K562 (cell line): ENCODE measurements around the gene RREB1. TPM values are rescaled to one million over a fixed set of nuclear protein-coding genes. Genes with fewer than 3 reads are reported as not detected.
A peak's percentile ranks its signal among the peaks of the same experiment; 100 is the strongest.

Experiments
- MAFG ChIP-seq: fragments of 450-650 bp; conservative IDR thresholded peaks from 2 replicates; pipeline ENCODE4 v1.6.1; 2016; ENCODE audit warnings: missing genetic modification characterization, missing compliant biosample characterization
- MBD2 ChIP-seq: sonication (generic); IDR thresholded peaks from 2 replicates; pipeline ENCODE4 v1.6.1; 2016; ENCODE audit warnings: low read depth, borderline replicate concordance
- MCM2 ChIP-seq: fragments of 450-650 bp; IDR thresholded peaks from 2 replicates; pipeline ENCODE4 v1.6.1; 2017; ENCODE audit warnings: low read depth, mild to moderate bottlenecking
- NFIC ChIP-seq: fragments of 450-650 bp; IDR thresholded peaks from 2 replicates; pipeline ENCODE4 v1.6.1; 2017; ENCODE audit warnings: mild to moderate bottlenecking, inconsistent platforms
- PCBP2 ChIP-seq: fragments of 200-400 bp; formaldehyde crosslinking; IDR thresholded peaks from 2 replicates; pipeline ENCODE4 v1.6.1; 2018; ENCODE audit warnings: low read length, low read depth, mild to moderate bottlenecking, moderate library complexity; ENCODE audit not compliant: poor library complexity, severe bottlenecking
- POLR2G ChIP-seq: fragments of 200-400 bp; formaldehyde crosslinking; IDR thresholded peaks from 2 replicates; pipeline ENCODE4 v1.6.1; 2017; ENCODE audit warnings: low read depth, mild to moderate bottlenecking, antibody characterized with exemption, low read length, moderate library complexity
- RHOXF2B ChIP-seq: fragments of 250-450 bp; sonication (Bioruptor Pico); conservative IDR thresholded peaks from 2 replicates; pipeline ENCODE4 v1.5.1; 2021
- SETDB1 ChIP-seq: IDR thresholded peaks from one replicate; pipeline ENCODE4 v1.6.1; 2012; ENCODE audit warnings: low read length, control low read depth, inconsistent platforms
- STAT5A ChIP-seq: IDR thresholded peaks from 2 replicates; pipeline ENCODE4 v1.6.1; 2012; ENCODE audit warnings: low read length, inconsistent platforms, borderline replicate concordance
- TGIF2 ChIP-seq: sonication (generic); formaldehyde crosslinking; IDR thresholded peaks from 2 replicates; pipeline ENCODE4 v1.8.1; 2022; ENCODE audit warnings: mild to moderate bottlenecking, missing genetic modification reagents, moderate library complexity
- WHSC1 ChIP-seq: IDR thresholded peaks from one replicate; pipeline ENCODE4 v1.6.1; 2012; ENCODE audit warnings: low read length, control low read depth, inconsistent platforms
- ZNF444 ChIP-seq: fragments of 250-450 bp; sonication (Bioruptor Pico); IDR thresholded peaks from 2 replicates; pipeline ENCODE4 v1.4.0; 2020; ENCODE audit warnings: mild to moderate bottlenecking, moderate library complexity
- ZNF551 ChIP-seq: fragments of 250-450 bp; sonication (Bioruptor Pico); IDR thresholded peaks from 2 replicates; pipeline ENCODE4 v1.5.0; 2021; ENCODE audit warnings: mild to moderate bottlenecking, moderate library complexity
- polyA plus RNA-seq, 8 experiments: library from polyadenylated mRNA; depleted of rRNA in 4 of 8; stranded (reverse) in 5 of 8; unstranded in 3 of 8; fragments of >200 nt; fragmentation: Nextera tagmentation in 2 of 8; fragmentation: Illumina TruSeq in 1 of 8; extraction: Ambion mirVana in 2 of 8; extraction: Trizol in 1 of 8; gene quantifications; 2 replicates each; pipeline versions ENCODE4 v1.2.1 to v1.2.3, GENCODE V29; 2011 to 2014; ENCODE audit warnings: inconsistent platforms in 1 of 8, missing spikeins in 1 of 8
- total RNA-seq, 7 experiments: library from RNA; depleted of rRNA in 6 of 7; stranded (reverse); fragments of >200 nt in 6 of 7; fragmentation: Illumina TruSeq in 2 of 7; extraction: Trizol in 2 of 7; gene quantifications; 2 replicates each; pipeline versions ENCODE4 v1.2.1 to v1.2.3, GENCODE V29; 2011 to 2021; ENCODE audit warnings: low replicate concordance in 1 of 7
- TF ChIP-seq, protein P1 (sequence below), 2 experiments: IDR thresholded peaks in 1 of 2; conservative IDR thresholded peaks in 1 of 2; 2 replicates each; pipeline ENCODE4 v1.6.1; 2016; ENCODE audit warnings: low read depth in 2 of 2, mild to moderate bottlenecking in 1 of 2, missing compliant biosample characterization in 1 of 2, missing genetic modification characterization in 1 of 2, moderate library complexity in 1 of 2
- TF ChIP-seq, protein P2 (sequence below): fragments of 250-450 bp; sonication (Bioruptor Pico); IDR thresholded peaks from 2 replicates; pipeline ENCODE4 v1.8.0; 2021; ENCODE audit warnings: moderate library complexity, mild to moderate bottlenecking, inconsistent platforms
- TF ChIP-seq, protein P3 (sequence below), 2 experiments: fragments of 450-650 bp in 1 of 2; sonication (generic) in 1 of 2; formaldehyde crosslinking in 1 of 2; IDR thresholded peaks in 1 of 2; conservative IDR thresholded peaks in 1 of 2; 2 replicates each; pipeline versions ENCODE4 v1.6.1 to v1.8.1; 2016 to 2023; ENCODE audit warnings: mild to moderate bottlenecking in 2 of 2, moderate library complexity in 2 of 2, inconsistent platforms in 1 of 2, missing genetic modification reagents in 1 of 2
- TF ChIP-seq, protein P4 (sequence below): fragments of 450-650 bp; IDR thresholded peaks from 2 replicates; pipeline ENCODE4 v1.6.1; 2018; ENCODE audit warnings: mild to moderate bottlenecking, low read depth; ENCODE audit not compliant: partially characterized antibody

The RREB1 gene
- total and polyA plus RNA-seq, 9 of the 15 experiments (the other 6 are each of a cell fraction or from before 2014, with no cell fraction given) = 3.3 to 64.2 (median 19.3) TPM

DNA sequence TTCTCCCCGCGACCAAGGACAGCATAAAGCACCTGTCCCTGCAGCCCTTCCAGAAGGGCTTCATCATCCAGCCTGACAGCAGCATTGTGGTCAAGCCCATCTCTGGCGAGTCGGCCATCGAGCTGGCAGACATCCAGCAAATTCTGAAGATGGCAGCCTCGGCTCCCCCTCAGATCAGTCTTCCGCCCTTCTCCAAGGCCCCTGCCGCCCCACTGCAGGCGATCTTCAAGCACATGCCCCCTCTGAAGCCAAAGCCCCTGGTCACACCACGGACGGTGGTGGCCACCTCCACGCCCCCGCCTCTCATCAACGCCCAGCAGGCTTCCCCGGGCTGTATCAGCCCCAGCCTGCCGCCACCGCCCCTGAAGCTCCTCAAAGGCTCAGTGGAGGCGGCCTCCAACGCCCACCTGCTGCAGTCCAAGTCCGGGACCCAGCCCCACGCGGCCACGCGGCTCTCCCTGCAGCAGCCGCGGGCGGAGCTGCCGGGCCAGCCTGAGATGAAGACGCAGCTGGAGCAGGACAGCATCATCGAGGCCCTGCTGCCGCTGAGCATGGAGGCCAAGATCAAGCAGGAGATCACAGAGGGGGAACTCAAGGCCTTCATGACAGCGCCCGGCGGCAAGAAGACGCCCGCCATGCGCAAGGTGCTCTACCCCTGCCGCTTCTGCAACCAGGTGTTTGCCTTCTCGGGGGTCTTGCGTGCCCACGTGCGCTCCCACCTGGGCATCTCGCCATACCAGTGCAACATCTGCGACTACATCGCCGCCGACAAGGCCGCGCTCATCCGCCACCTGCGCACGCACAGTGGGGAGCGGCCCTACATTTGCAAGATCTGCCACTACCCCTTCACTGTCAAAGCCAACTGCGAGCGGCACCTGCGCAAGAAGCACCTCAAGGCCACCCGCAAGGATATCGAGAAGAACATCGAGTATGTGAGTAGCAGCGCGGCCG is 121.9 kb downstream of the RREB1 start (continued):
- TF ChIP-seq, protein P1, sequence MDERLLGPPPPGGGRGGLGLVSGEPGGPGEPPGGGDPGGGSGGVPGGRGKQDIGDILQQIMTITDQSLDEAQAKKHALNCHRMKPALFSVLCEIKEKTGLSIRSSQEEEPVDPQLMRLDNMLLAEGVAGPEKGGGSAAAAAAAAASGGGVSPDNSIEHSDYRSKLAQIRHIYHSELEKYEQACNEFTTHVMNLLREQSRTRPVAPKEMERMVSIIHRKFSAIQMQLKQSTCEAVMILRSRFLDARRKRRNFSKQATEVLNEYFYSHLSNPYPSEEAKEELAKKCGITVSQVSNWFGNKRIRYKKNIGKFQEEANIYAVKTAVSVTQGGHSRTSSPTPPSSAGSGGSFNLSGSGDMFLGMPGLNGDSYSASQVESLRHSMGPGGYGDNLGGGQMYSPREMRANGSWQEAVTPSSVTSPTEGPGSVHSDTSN (CRISPR knock-in tag; IDR thresholded peaks at IDR 0.05; ENCODE audit: low read depth) = no peak
- TF ChIP-seq, protein P1 (tag; conservative IDR thresholded peaks at IDR 0.05; ENCODE audit: low read depth) = no peak
- TF ChIP-seq POLR2G = peak; percentile 53
- TF ChIP-seq MBD2 = no peak
- no peak for TF ChIP-seq ZNF444 (CRISPR knock-in tag)
- TF ChIP-seq SETDB1 = no peak
- TF ChIP-seq TGIF2 (CRISPR knock-in tag) = no peak
- TF ChIP-seq, protein P2, sequence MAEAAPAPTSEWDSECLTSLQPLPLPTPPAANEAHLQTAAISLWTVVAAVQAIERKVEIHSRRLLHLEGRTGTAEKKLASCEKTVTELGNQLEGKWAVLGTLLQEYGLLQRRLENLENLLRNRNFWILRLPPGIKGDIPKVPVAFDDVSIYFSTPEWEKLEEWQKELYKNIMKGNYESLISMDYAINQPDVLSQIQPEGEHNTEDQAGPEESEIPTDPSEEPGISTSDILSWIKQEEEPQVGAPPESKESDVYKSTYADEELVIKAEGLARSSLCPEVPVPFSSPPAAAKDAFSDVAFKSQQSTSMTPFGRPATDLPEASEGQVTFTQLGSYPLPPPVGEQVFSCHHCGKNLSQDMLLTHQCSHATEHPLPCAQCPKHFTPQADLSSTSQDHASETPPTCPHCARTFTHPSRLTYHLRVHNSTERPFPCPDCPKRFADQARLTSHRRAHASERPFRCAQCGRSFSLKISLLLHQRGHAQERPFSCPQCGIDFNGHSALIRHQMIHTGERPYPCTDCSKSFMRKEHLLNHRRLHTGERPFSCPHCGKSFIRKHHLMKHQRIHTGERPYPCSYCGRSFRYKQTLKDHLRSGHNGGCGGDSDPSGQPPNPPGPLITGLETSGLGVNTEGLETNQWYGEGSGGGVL (CRISPR knock-in tag) = no peak
- TF ChIP-seq MAFG = no peak
- TF ChIP-seq PCBP2 = no peak
- peak; percentile 58; the same call in 1 of the 2 replicates for TF ChIP-seq NFIC
- TF ChIP-seq, protein P3, sequence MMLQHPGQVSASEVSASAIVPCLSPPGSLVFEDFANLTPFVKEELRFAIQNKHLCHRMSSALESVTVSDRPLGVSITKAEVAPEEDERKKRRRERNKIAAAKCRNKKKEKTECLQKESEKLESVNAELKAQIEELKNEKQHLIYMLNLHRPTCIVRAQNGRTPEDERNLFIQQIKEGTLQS (IDR thresholded peaks at IDR 0.05) = peak; percentile 20; the same call in 1 of the 2 replicates
- TF ChIP-seq, protein P3 (CRISPR knock-in tag; conservative IDR thresholded peaks at IDR 0.05) = no peak
- TF ChIP-seq, protein P4, sequence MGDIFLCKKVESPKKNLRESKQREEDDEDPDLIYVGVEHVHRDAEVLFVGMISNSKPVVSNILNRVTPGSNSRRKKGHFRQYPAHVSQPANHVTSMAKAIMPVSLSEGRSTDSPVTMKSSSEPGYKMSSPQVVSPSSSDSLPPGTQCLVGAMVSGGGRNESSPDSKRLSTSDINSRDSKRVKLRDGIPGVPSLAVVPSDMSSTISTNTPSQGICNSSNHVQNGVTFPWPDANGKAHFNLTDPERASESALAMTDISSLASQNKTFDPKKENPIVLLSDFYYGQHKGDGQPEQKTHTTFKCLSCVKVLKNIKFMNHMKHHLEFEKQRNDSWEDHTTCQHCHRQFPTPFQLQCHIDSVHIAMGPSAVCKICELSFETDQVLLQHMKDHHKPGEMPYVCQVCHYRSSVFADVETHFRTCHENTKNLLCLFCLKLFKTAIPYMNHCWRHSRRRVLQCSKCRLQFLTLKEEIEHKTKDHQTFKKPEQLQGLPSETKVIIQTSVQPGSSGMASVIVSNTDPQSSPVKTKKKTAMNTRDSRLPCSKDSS = no peak
- no peak for TF ChIP-seq STAT5A
- no peak for TF ChIP-seq MCM2
- no peak for TF ChIP-seq RHOXF2B (CRISPR knock-in tag)
- no peak for TF ChIP-seq WHSC1
- TF ChIP-seq ZNF551 (CRISPR knock-in tag) = no peak
